ENCODE results near the gene SLC46A2.

- TF ChIP-seq CTCF (IDR thresholded peaks at IDR 0.05): no peak
- no peak for TF ChIP-seq POLR2A (IDR thresholded peaks at IDR 0.05)
Observed at GRCh38 chr9:112884721-112885120, 6.0 kb downstream of the SLC46A2 start.

Measured in heart left ventricle (tissue), 13 donors.